HG03139 (cell line): ENCODE results near the gene OPCML.

Source experiments
- ATAC-seq: cut with Tn5 transposase; IDR thresholded peaks from one replicate; pipeline ENCODE4 v1.9.1; 2021; ENCODE audit not compliant: unreplicated experiment

The OPCML gene

DNA sequence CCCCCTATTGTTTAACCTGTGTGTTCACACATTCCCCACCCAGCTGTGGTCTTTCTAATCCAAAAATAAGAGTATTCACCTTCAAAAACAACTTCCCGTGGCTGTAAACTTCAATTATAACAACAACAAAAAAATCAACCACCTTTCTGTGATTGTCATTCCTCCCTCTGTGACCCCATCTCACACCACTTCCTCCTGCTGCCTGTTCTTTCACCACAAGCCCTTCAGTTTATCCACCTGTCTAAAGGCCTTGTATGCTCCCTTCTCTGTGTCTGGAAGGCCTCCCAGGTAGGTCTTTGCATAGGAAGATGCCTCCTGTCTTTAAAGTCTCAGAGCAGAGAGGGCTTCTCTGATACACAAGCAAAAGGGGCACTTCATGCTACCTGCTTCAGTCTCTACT lies 707.7 kb downstream of the OPCML start:
- no peak for ATAC-seq

DNA sequence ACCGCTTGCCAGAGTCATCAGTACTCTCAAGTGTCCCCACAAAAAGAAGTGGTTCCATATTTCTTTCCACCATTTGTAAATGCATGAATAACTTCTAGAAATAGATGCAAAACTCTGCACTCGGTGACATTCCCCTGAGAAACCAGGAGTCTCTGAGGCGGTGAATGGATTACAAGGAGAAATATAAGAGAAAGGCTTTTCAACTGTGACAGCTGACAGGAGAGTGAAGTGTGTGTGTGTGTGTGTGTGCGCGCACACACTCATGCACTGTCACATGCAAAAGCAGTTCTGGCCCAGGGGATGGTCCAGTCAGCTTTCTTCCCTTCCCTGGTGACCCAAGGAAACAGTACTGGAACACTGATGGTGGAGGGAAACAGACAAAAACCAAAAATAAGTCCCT lies 710.0 kb downstream of the OPCML start:
- ATAC-seq, result no peak

DNA sequence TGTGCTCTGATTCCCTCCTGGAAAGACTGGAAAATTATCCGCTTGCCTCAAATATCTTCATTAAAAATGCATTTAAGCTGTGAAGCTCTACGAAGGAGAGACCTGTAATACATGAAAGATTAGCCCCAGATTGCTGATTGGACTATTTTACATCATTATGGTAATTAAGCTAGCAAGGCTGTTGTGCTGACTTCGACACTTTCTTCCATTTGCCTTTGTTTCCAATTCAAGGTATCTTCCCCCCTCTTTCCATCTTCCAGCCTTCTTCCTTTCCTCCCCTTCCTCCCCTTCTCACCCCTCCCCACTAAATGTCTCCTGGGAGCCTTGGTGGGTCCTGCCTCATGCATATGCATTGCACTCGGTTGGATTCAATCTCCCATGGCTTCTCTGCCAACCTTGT lies 710.8 kb downstream of the OPCML start:
- ATAC-seq, result no peak

DNA sequence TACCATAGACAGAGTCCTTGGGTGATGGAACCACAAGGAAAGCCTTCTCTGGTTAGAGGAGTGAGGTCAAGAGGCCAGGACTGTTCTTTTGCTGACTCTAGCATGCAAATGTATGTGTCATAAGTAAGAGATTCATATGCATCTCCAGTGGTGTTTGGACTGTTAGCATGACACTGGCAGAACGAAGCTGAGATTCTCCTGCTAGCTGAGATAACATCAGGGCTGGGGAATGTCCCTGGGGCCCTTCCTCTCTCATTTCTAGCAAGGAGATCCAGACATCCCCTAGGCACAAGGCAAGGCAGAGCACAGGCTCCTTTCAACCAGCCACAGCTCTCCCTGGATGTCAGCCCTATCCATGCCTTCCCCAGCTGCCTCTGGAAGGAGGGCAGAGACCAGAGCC lies 711.3 kb downstream of the OPCML start:
- no peak for ATAC-seq

DNA sequence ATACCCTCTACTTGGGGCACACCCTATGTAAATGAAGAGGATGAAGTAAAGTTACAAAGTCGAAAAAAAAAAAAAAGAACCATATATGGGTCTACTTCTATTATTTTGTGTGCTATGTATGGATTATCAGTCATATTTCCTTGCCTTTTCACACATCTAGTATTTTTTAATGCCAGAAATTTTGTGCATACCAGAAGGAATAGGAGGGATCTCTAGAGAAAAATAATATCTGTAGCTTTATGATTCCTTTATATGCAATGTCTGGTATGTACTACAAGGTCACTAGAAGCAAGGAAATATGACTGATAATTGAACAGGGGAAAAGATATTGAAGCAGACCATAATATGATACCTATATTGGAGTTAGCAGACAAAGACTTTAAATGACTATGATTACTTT lies 713.4 kb downstream of the OPCML start:
- ATAC-seq, result no peak

DNA sequence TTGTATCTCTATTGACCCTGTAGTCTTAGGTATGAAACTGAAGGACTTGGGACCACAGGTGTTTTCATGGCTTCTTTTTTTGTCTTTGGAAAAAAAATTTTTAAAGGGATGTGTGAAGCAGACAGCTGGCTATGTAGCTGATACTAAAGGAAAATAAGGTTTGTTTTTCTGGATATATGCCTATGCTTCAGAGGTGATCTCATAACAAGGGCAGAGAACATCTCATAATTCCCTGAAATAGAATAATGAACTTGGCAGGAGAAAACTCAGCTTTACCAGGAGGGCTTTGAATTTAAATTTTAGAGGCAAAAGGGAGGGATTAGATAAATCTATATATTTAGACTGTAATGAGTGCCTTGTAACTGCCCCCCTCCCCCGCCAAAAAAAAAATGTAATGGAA lies 714.9 kb downstream of the OPCML start:
- no peak for ATAC-seq

DNA sequence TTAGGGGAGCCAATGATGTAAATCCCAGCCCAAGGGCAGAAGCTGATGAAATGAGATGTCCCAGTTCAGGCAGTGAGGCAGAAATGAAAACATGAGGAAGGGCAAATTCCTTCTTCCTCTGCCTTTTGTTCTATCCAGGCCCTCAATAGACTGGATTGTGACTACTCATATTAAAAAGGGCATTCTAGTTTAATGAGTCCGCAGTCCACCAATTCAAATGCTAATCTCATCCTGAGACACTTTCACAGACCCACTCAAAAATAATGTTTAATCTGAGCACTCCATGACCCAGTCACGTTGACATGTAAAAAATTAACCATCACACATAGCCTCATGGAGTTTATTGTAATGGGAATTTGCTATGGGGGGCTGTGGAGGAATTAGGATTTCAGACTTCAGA lies 717.9 kb downstream of the OPCML start:
- no peak for ATAC-seq

DNA sequence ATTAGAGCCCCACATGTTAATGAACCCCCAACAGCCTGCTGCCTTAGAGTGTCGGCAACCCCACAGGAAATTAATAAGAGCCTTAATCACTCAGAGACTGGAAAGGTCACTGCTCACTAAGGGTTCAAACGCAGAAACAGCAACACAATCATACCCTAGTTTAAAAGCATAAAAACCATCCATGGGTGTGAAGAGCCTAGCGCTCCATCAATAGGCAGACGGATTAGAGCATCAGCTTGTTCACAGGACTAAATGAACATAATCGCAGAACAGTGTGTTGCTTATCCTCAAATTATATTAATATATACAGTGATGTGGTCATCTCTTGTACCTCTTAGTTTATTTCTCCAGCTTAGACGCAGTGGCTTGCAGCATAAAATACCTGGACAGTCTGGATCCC lies 720.7 kb downstream of the OPCML start:
- ATAC-seq, result no peak

DNA sequence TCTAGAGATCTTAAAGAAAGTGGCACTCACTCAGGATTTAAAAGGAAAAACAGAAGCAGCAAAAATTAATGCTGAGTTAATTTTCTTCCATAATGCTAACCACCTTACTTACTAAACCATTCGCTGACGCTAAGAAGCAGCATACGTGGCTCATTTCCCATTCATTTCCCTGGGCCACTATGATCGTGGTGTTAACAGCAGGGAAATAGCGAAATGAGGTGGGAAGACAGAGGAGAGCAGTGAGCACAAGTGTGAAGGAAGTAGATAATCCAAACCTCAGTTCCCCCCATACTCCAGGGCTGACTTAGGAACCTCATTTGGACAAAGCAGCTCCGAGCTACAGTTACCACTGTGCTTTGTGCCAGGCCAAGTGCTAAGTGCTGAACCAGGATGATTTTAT lies 723.2 kb downstream of the OPCML start:
- ATAC-seq, result no peak

DNA sequence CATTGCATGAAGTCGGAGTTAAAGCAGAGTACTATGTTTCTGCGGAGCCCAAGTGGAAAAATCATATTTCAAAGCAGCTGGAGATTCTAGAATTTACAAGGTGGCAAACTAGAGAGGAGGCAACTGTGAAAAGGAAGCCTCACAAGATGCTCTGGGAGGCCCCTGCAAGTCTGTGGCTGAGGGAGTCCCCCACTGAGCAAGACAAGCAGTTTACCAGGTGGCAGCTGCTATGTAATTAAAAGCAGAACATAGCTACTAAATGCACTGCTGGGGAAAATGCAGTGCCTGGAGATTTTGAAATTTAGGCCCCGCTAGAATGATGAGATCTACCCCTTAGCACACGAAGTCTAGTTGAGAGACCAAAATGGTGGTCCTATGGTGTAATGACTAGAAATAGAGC lies 728.0 kb downstream of the OPCML start:
- no peak for ATAC-seq

DNA sequence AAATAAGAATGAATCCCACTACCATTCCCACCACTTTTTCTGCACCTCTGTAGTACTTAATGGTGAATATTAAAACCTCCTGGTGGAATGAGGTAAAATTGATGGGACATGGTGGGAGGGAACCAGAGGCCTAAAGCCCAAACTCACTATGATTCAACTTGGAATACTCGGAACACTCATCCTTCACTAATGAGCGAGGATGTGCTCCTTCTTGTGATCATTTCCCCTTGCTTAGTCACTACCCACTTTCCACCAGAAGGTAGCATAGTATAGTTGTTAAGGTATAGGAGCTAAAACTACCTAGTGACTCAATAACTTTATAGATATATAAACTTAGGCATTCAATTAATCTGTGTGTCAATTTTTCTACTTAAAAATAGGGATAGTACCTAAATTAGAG lies 728.9 kb downstream of the OPCML start:
- ATAC-seq, result no peak

DNA sequence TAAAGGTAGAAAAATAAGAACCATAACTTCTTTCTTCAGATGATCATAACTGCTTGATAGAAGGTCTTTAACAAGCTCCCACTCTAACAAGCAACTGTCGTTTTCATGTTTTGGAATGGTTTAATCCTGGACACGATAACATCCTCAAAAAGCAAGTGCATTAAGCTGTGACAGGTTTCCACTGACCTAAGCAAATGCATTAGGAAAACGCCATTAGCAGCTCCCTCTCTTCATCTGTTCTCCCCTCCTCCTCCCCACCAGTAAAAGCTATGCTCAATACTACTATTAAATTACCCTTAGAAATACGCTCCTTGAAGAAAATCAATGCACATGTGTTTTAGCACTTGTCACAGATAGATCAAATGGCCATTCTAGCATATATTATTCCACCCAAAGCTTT lies 729.4 kb downstream of the OPCML start:
- no peak for ATAC-seq

DNA sequence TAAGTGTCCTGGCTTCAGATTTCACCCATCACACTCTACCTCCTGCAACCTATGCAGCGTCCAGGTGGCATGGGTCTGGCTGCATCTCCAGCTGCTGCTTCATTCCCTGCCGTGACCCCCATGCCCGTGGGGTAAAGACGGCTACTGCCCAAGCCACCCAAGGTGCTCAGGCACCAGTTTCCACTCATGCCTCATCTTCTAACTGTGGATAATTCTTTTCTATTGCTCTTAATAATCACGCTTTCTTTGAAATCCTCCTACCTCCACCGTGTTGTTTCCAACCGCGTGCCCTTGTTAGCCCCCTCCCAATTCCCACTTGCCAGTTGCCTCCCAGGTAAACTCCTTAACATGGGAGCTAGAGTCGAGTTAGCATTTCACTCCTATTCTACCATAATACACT lies 738.5 kb downstream of the OPCML start:
- ATAC-seq, result no peak

DNA sequence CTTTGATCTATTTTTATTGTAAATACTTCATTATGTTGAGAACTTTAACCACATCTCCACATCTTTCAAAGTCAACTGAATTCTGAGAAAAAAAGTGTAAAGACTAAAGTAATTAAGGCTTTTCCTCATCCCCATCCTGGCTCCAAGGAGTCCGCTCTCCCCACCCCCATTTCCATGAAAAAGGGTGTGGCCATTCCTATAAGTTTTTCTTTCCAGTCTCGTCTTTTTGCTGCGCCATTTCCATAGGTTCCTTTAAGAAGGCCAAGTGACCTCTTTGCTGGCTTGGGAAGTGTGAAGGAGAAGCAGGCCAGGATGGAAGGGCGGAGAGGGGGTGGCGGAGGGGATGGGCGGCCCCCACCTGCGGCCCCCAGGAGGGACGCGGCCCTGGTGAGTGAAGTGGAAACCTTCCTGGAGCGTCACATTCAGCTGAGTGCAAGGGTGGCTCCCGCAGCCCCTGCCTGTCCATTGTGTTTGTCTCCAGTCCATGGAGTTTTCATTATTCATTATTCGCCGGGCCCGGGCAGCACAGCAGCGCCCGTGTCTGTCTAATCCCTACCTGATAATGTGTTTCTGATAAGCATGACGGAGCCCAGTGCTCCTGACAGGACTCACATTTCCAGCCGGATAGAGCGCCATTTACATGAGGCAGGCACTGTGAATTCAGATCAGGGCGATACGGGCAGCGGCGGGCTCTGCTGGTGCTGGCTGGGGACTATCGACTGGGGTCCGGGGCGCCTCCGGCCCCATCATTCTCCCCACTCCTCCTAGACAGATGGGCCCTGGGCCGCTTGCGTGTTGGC lies 739.8 kb downstream of the OPCML start:
- ATAC-seq, result no peak

DNA sequence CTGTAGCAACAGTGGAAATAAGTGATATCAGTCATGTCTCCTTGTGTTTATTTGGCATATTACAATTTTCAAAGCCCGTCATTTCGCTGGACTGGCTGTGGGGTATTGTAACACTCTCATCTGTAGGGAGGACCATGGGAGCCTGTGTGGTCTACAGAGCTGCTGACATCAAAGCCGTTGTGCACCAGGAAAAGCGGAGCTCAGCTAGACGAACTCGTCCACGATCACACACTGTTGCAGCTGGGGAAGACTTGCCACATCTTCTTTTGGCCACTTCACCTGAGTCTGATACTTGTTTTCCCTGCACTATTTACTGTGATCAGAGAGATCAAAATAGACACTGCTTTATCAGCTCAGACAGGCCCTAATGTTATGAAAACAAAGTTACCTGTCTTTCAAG lies 741.3 kb downstream of the OPCML start:
- no peak for ATAC-seq

DNA sequence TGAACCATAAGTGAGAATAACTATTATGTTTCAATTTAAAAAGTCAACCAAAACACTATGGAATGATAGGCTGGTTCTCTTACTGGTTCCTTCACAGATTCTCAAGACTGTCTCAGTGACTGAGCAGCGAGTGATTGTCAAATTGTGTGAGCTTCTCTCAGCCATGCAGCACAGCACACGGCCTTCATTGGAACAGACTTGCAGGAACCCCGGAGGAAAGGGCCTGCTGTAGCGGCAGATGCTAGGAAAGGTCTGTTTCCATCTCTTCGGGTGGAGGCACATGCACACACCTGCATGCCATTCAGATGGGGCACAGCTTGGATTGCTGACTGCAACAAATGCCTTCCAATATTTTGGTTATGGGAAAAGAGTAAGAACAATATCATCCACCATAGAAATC lies 741.8 kb downstream of the OPCML start:
- no peak for ATAC-seq

DNA sequence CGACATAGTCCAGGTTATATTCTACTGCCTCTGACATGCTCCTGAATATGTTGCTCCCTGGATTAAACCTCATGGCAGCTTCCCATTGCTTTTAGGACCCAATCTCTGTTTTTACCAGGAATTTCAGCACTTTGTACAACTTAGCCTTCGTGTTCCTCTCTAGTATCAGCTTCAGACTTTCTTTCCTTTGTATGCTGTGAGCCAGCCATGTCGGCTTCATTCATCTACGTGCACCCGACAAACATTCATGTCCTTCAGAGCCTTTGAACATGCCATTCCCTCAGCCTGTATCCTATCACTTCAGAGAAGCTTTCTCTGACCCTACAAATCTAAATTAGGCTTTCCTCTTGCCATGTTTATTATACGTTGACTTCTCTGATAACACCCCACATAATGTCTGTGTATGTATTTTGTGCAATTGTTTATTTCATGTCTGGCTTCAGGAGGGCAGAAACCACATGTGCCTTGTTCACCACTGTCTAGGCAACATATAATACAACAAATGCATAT lies 743.4 kb downstream of the OPCML start:
- ATAC-seq, result no peak

DNA sequence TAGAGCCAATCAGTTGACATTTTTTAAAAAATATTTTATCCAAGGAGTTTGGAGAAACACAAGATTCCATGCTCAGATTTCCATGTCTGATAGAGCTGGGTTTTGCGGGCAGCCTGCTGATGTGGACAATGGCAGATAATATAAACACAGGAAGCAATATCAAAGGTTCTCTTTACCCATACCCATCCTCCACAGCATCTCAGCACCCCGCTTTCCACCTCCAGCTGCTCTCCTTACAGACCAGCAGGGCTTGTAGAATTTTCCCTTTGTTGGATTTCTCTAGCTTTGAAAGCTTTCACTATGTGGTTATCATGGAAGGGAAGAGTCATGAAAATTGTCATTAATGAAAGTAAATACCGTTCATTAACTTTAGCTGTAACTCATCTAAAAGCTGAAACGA lies 746.4 kb downstream of the OPCML start:
- ATAC-seq, result no peak

DNA sequence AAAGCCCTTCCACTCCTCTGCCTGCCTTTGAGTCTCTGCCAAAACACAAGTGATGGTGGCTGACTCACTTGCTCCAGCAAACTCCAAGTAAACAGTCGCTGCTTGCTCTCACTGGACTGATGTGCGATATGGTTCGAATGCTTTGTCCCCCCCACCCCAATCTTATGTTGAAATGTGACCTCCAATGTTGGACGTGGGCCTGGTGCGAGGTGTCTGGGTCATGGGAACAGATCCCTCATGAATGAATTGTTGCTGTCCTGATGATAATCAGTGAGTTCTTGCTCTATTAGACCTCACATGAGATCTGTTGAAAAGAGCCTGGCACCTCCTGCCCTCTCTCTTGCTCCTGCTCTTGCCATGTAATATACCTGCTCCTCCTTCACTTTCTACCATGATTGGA lies 747.9 kb downstream of the OPCML start:
- no peak for ATAC-seq

DNA sequence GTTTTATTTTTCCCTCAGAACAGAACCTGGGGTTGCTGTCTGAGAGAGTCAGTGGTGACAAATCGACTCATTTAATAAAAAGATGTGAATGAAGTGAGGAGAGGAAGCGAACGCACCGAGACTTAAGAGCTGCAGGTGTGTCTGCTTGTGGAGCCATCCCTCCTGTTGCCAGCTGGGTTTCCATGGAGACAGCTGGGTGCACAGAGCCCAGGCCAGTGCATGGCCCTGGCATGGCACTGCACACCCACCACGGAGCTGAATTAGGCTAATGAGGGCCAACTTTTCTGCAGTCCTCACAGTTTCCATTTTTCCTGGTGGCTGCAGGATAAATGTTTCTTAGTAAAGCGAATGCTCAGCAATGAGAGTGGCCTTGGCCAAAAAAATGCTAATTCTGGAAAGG lies 750.2 kb downstream of the OPCML start:
- no peak for ATAC-seq

DNA sequence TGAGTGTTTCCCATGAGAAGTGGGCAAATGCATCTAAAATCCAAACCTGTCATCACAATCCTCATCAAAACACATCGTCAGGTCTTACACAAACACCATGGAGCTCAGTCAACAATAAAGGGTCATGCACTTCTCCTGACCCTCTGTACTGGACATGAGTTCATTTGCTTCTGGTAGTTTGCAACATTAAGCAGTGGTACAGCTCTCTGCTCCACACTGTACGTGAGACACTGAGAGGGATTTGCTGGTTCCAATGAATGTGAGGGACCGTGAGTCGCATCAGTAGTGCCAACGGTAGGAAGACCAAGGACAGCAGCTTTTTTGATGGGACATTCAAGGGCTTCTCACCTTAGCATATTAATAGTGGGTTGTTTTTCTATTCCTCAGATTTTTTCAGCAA lies 752.3 kb downstream of the OPCML start:
- ATAC-seq, result no peak

DNA sequence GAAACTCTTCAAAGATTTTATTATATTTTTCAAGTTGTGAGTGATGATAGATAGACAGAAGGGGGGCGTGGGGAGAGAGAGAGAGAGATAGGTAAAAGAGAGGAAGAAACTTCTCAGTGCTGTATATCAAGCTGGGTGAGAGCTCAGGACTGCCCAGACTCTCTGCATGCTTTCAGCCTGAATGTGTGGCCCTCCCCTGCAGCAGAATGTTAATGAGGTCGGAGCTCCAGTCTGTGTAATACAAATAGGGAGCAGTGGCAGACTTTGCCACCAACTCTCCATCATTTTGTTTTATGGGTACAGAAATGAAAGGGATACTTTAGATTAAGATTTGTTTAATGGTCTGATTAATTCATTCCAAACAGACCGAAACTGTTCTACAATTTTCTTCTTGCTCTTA lies 752.8 kb downstream of the OPCML start:
- no peak for ATAC-seq
